GM19099 (cell line): ENCODE measurements around the gene FAM168B.

ENCODE experiments used
- POLR2A ChIP-seq: IDR thresholded peaks from 3 replicates; pipeline ENCODE4 v1.6.1; 2011; ENCODE audit warnings: low read depth; ENCODE audit not compliant: insufficient read length; ENCODE audit errors: extremely low read depth

FAM168B gene

GRCh38 chr2:131039101-131039440 lies 54.2 kb downstream of the FAM168B start:
- TF ChIP-seq POLR2A: no peak

GRCh38 chr2:131038258-131039100 lies 54.8 kb downstream of the FAM168B start:
- TF ChIP-seq POLR2A: no peak

- TF ChIP-seq POLR2A: no peak
These were observed 55.6 kb downstream of the FAM168B start for GRCh38 chr2:131037398-131038257.

- TF ChIP-seq POLR2A: no peak
These were observed 56.4 kb downstream of the FAM168B start for GRCh38 chr2:131036696-131037397.

GRCh38 chr2:131036269-131036668 lies 57.0 kb downstream of the FAM168B start:
- TF ChIP-seq POLR2A: no peak

- no peak for TF ChIP-seq POLR2A
These were observed 57.4 kb downstream of the FAM168B start for GRCh38 chr2:131035826-131036231.

GRCh38 chr2:131035112-131035825 lies 58.0 kb downstream of the FAM168B start:
- TF ChIP-seq POLR2A: no peak

GRCh38 chr2:131034122-131035051 lies 58.9 kb downstream of the FAM168B start:
- no peak for TF ChIP-seq POLR2A

- TF ChIP-seq POLR2A: no peak
These were observed 59.5 kb downstream of the FAM168B start for GRCh38 chr2:131033786-131034121.

GRCh38 chr2:131032393-131032836 lies 60.8 kb downstream of the FAM168B start:
- TF ChIP-seq POLR2A: no peak

GRCh38 chr2:131031875-131032274 lies 61.4 kb downstream of the FAM168B start:
- TF ChIP-seq POLR2A: no peak

GRCh38 chr2:131031431-131031841 lies 61.8 kb downstream of the FAM168B start:
- TF ChIP-seq POLR2A: no peak

GRCh38 chr2:131030478-131030971 lies 62.7 kb downstream of the FAM168B start:
- no peak for TF ChIP-seq POLR2A
